Naive thymus-derived CD4-positive, alpha-beta T cell (primary cell): ENCODE data around the gene KHK. TPM values are rescaled to one million over a fixed set of nuclear protein-coding genes. Genes with fewer than 3 reads are reported as not detected.
A peak's percentile ranks its signal among the peaks of the same experiment; 100 is the strongest.

ENCODE experiments used
- ATAC-seq: fragments of 150-1000 bp; cut with Tn5 transposase; 2 replicates; pipeline ENCODE4 v1.10.0; 2021; ENCODE audit warnings: mild to moderate bottlenecking, moderate library complexity
- CTCF ChIA-PET: fragments of 350-600 bp; sonication (Branson Sonifier 250); formaldehyde crosslinking; loops from one replicate; lab custom pipeline; 2021; ENCODE audit warnings: antibody characterized with exemption; lab: Charles Lee
- POLR2A ChIA-PET: fragments of 350-600 bp; sonication (Branson Sonifier 250); formaldehyde crosslinking; loops from one replicate; lab custom pipeline; 2021; ENCODE audit warnings: antibody characterized with exemption, inconsistent platforms; lab: Charles Lee
- DNase-seq, 9 donors: peaks; one replicate each; pipeline versions ENCODE4 v3.0.0 to v3.0.0-alpha.2; 2020 to 2022; ENCODE audit warnings: mixed read lengths in 1 of 9
- H3K27ac ChIP-seq: one replicate; pipeline ENCODE4 v1.7.0; 2013; ENCODE audit warnings: mild to moderate bottlenecking, low read depth, low read length, moderate library complexity
- H3K27me3 ChIP-seq, 2 donors: one replicate each; pipeline ENCODE4 v1.7.0; 2013; ENCODE audit warnings: low read length in 2 of 2, mild to moderate bottlenecking in 2 of 2, moderate library complexity in 2 of 2; ENCODE audit not compliant: control insufficient read depth in 2 of 2, insufficient read depth in 2 of 2
- H3K36me3 ChIP-seq, 3 experiments: 1 replicate in 2 of 3; 2 replicates in 1 of 3; pipeline ENCODE4 v1.7.0; 2013; ENCODE audit warnings: low read length in 3 of 3, mild to moderate bottlenecking in 3 of 3, moderate library complexity in 1 of 3; ENCODE audit not compliant: insufficient read depth in 3 of 3, control insufficient read depth in 2 of 3
- H3K4me1 ChIP-seq, 2 donors: one replicate each; pipeline ENCODE4 v1.7.0; 2013; ENCODE audit warnings: low read length in 2 of 2, mild to moderate bottlenecking in 2 of 2, moderate library complexity in 1 of 2; ENCODE audit not compliant: control insufficient read depth in 2 of 2, insufficient read depth in 2 of 2
- H3K4me3 ChIP-seq: 2 replicates; pipeline ENCODE4 v1.7.0; 2013; ENCODE audit warnings: mild to moderate bottlenecking, low read length
- H3K9me3 ChIP-seq, 3 experiments: 1 replicate in 2 of 3; 2 replicates in 1 of 3; pipeline ENCODE4 v1.7.0; 2013; ENCODE audit warnings: low read length in 3 of 3; ENCODE audit not compliant: control insufficient read depth in 2 of 3
- H3K27ac Mint-ChIP-seq, 9 donors: one replicate each; pipeline ENCODE4 v1.8.0; 2020 to 2022; ENCODE audit warnings: mixed read lengths in 9 of 9, mild to moderate bottlenecking in 8 of 9, moderate library complexity in 5 of 9, inconsistent platforms in 2 of 9
- H3K27me3 Mint-ChIP-seq, 5 donors: one replicate each; pipeline ENCODE4 v1.8.0; 2021 to 2022; ENCODE audit warnings: mixed read lengths in 5 of 5, mild to moderate bottlenecking in 1 of 5
- H3K36me3 Mint-ChIP-seq, 5 donors: one replicate each; pipeline ENCODE4 v1.8.0; 2020 to 2022; ENCODE audit warnings: mixed read lengths in 5 of 5, mild to moderate bottlenecking in 3 of 5, inconsistent platforms in 1 of 5
- H3K4me1 Mint-ChIP-seq, 7 donors: one replicate each; pipeline ENCODE4 v1.8.0; 2020 to 2022; ENCODE audit warnings: mixed read lengths in 7 of 7, mild to moderate bottlenecking in 3 of 7, inconsistent platforms in 1 of 7
- H3K4me3 Mint-ChIP-seq, 10 donors: one replicate each; pipeline ENCODE4 v1.8.0; 2020 to 2022; ENCODE audit warnings: mild to moderate bottlenecking in 10 of 10, mixed read lengths in 10 of 10, moderate library complexity in 6 of 10, inconsistent platforms in 2 of 10
- H3K9me3 Mint-ChIP-seq, 11 donors: one replicate each; pipeline ENCODE4 v1.8.0; 2020 to 2022; ENCODE audit warnings: mixed read lengths in 11 of 11, mild to moderate bottlenecking in 4 of 11, inconsistent platforms in 1 of 11, moderate library complexity in 1 of 11
- intact Hi-C, 2 donors: fragments of 100-400 bp; cut with micrococcal nuclease; formaldehyde crosslinking; loops; one replicate each; pipeline ENCODE4 v1.15.1; 2023
- polyA plus RNA-seq, 2 donors: library from polyadenylated mRNA; unstranded; fragments of 300-500 nt; fragmentation: Illumina TruSeq; gene quantifications; one replicate each; pipeline ENCODE4 v1.2.3, GENCODE V29; 2021
- total RNA-seq, 6 experiments: library from RNA in 5 of 6; stranded (reverse) in 5 of 6; gene quantifications; 1 replicate in 5 of 6; 2 replicates in 1 of 6; pipeline ENCODE4 v1.2.3 and lab custom pipeline; 2021 to 2026

The KHK gene
- total and polyA plus RNA-seq, 7 experiments from 2014 or later: 5.8 to 13.8 (median 7.6) TPM

- peaks cover 7 to 42% (median 22%) of the 10 kb centered on the region in 7 donors for H3K4me1 Mint-ChIP-seq
- Histone ChIP-seq H3K36me3 (no peaks in the 10 kb centered on the region), H3K4me1 (peaks cover 6 to 12% of the 10 kb centered on the region in 2 donors), H3K4me3 (no peak overlapping the region), H3K27ac (no peak overlapping the region), H3K9me3 (no peaks in the 10 kb centered on the region), H3K27me3 (no peaks in the 10 kb centered on the region)
- ChIA-PET CTCF (interaction anchor here (1.3 to 1.8 kb wide), 2 partner anchors 127 to 191 kb away, joined by 4 to 5 read pairs; no protein-coding TSS in a partner anchor), POLR2A (interaction anchor here (1.3 to 12.0 kb wide), 3 partner anchors 16 to 45 kb away, joined by 4 to 134 read pairs (median 106); partner anchors contain the start of genes AGBL5, OST4 and PREB)
- no peaks in the 10 kb centered on the region for H3K27me3 Mint-ChIP-seq
- H3K36me3 Mint-ChIP-seq: no peaks in the 10 kb centered on the region
- no peaks in the 10 kb centered on the region for H3K9me3 Mint-ChIP-seq
- ATAC-seq (no peak), DNase-seq (no peak)
- intact Hi-C loops: loop anchor here (5.0 to 10.0 kb wide), 3 partner anchors 174 to 396 kb away; partner anchors contain the start of genes CENPA (in 1 of the 2), IFT172 (in 1 of the 2) and SLC30A3 (in 1 of the 2)
- H3K27ac Mint-ChIP-seq: peak overlapping the region in 1 of 9 donors; percentile 14
- peak overlapping the region in 3 of 10 donors; percentile 9 to 38 (median 30) for H3K4me3 Mint-ChIP-seq
These were observed 2.1 kb downstream of the KHK start for GRCh38 chr2:27088634-27089033.

GRCh38 chr2:27089111-27089954 is 2.8 kb downstream of the KHK start:
- POLR2A ChIA-PET: interaction anchor here (11.1 to 12.0 kb wide), 2 partner anchors 16 to 35 kb away, joined by 106 to 134 read pairs; partner anchors contain the start of genes AGBL5 and OST4
- Mint-ChIP-seq H3K27me3 (no peaks in the 10 kb centered on the region), H3K9me3 (no peaks in the 10 kb centered on the region), H3K36me3 (no peaks in the 10 kb centered on the region), H3K27ac (peak overlapping the region in 1 of 9 donors; percentile 11), H3K4me1 (peaks cover 7 to 39% (median 22%) of the 10 kb centered on the region in 7 donors), H3K4me3 (peak overlapping the region in 2 of 10 donors; percentile 19 to 46)
- Histone ChIP-seq H3K27me3 (no peaks in the 10 kb centered on the region), H3K9me3 (no peaks in the 10 kb centered on the region), H3K4me3 (no peak overlapping the region), H3K36me3 (no peaks in the 10 kb centered on the region), H3K4me1 (peaks cover 6 to 12% of the 10 kb centered on the region in 2 donors), H3K27ac (no peak overlapping the region)
- CTCF ChIA-PET: interaction anchor here (0.7 to 1.8 kb wide), 2 partner anchors 190 to 1817 kb away, joined by 4 to 5 read pairs; no protein-coding TSS in a partner anchor
- DNase-seq: no peak
- no peak for ATAC-seq
- intact Hi-C loops: loop anchor here (5.0 to 10.0 kb wide), 3 partner anchors 173 to 395 kb away; partner anchors contain the start of genes CENPA (in 1 of the 2), IFT172 (in 1 of the 2) and SLC30A3 (in 1 of the 2)

GRCh38 chr2:27091746-27092695 is 5.4 kb downstream of the KHK start:
- intact Hi-C loops: no loop called here
- DNase-seq (no peak), ATAC-seq (no peak)
- Histone ChIP-seq H3K4me1 (peaks cover 3 to 7% of the 10 kb centered on the region in 2 donors), H3K9me3 (no peaks in the 10 kb centered on the region), H3K27me3 (no peaks in the 10 kb centered on the region), H3K4me3 (no peak overlapping the region), H3K36me3 (no peaks in the 10 kb centered on the region), H3K27ac (no peak overlapping the region)
- CTCF ChIA-PET: interaction anchor here (0.6 kb wide), 1 partner anchor 212 kb away, joined by 3 read pairs; no protein-coding TSS in a partner anchor
- Mint-ChIP-seq H3K4me1 (peaks cover 11 to 38% (median 23%) of the 10 kb centered on the region in 7 donors), H3K4me3 (no peak overlapping the region), H3K9me3 (no peaks in the 10 kb centered on the region), H3K27ac (no peak overlapping the region), H3K36me3 (no peaks in the 10 kb centered on the region), H3K27me3 (no peaks in the 10 kb centered on the region)
- POLR2A ChIA-PET: interaction anchor here (0.6 to 12.0 kb wide), 3 partner anchors 11 to 187 kb away, joined by 3 to 106 read pairs (median 4); partner anchors contain the start of gene AGBL5

GRCh38 chr2:27092696-27093429 is 6.3 kb downstream of the KHK start:
- DNase-seq (no peak), ATAC-seq (no peak)
- Histone ChIP-seq H3K27me3 (no peaks in the 10 kb centered on the region), H3K9me3 (no peaks in the 10 kb centered on the region), H3K4me1 (peaks cover 0 to 4% of the 10 kb centered on the region in 2 donors), H3K4me3 (no peak overlapping the region), H3K27ac (no peak overlapping the region), H3K36me3 (no peaks in the 10 kb centered on the region)
- Mint-ChIP-seq H3K36me3 (no peaks in the 10 kb centered on the region), H3K4me3 (no peak overlapping the region), H3K27me3 (no peaks in the 10 kb centered on the region), H3K27ac (no peak overlapping the region), H3K4me1 (peaks cover 10 to 30% (median 18%) of the 10 kb centered on the region in 7 donors), H3K9me3 (no peaks in the 10 kb centered on the region)
- intact Hi-C loops: no loop called here
- ChIA-PET POLR2A (interaction anchor here (12.0 kb wide), 1 partner anchor 39 kb away, joined by 106 read pairs; the partner anchor contains the start of gene AGBL5), CTCF (interaction anchor here (0.6 kb wide), 1 partner anchor 211 kb away, joined by 3 read pairs; no protein-coding TSS in a partner anchor)

- Histone ChIP-seq H3K27me3 (no peaks in the 10 kb centered on the region), H3K4me1 (peaks cover 0 to 4% of the 10 kb centered on the region in 2 donors), H3K4me3 (no peak overlapping the region), H3K27ac (no peak overlapping the region), H3K36me3 (no peaks in the 10 kb centered on the region), H3K9me3 (no peaks in the 10 kb centered on the region)
- ATAC-seq: no peak
- H3K27me3 Mint-ChIP-seq: no peaks in the 10 kb centered on the region
- H3K4me1 Mint-ChIP-seq: peaks cover 9 to 24% (median 15%) of the 10 kb centered on the region in 7 donors
- H3K36me3 Mint-ChIP-seq: no peaks in the 10 kb centered on the region
- DNase-seq: no peak
- H3K4me3 Mint-ChIP-seq: no peak overlapping the region
- CTCF ChIA-PET: no interaction called here
- intact Hi-C loops: no loop called here
- no peak overlapping the region for H3K27ac Mint-ChIP-seq
- no peaks in the 10 kb centered on the region for H3K9me3 Mint-ChIP-seq
- POLR2A ChIA-PET: no interaction called here
These were observed 7.1 kb downstream of the KHK start for GRCh38 chr2:27093430-27094352.
